Hepatocyte (in vitro differentiated cells): Measurements from ENCODE around the gene FOXF2.

ENCODE experiments used
- EZH2 ChIP-seq: fragments of 200-600 bp; sonication (generic); IDR thresholded peaks from 2 replicates; pipeline ENCODE4 v1.6.1; 2016; ENCODE audit warnings: antibody characterized with exemption, mild to moderate bottlenecking, borderline replicate concordance
- EZH2phosphoT487 ChIP-seq: fragments of 200-600 bp; sonication (generic); IDR thresholded peaks from one replicate; pipeline ENCODE4 v1.6.1; 2018; ENCODE audit warnings: antibody characterized with exemption, mild to moderate bottlenecking, low read depth, moderate library complexity; ENCODE audit not compliant: unreplicated experiment, severe bottlenecking
- TF ChIP-seq, protein P1 (sequence below): fragments of 200-600 bp; sonication (generic); IDR thresholded peaks from 2 replicates; pipeline ENCODE4 v1.5.1; 2016; ENCODE audit warnings: antibody characterized with exemption, mild to moderate bottlenecking; ENCODE audit not compliant: poor library complexity

- TF ChIP-seq, protein P1, sequence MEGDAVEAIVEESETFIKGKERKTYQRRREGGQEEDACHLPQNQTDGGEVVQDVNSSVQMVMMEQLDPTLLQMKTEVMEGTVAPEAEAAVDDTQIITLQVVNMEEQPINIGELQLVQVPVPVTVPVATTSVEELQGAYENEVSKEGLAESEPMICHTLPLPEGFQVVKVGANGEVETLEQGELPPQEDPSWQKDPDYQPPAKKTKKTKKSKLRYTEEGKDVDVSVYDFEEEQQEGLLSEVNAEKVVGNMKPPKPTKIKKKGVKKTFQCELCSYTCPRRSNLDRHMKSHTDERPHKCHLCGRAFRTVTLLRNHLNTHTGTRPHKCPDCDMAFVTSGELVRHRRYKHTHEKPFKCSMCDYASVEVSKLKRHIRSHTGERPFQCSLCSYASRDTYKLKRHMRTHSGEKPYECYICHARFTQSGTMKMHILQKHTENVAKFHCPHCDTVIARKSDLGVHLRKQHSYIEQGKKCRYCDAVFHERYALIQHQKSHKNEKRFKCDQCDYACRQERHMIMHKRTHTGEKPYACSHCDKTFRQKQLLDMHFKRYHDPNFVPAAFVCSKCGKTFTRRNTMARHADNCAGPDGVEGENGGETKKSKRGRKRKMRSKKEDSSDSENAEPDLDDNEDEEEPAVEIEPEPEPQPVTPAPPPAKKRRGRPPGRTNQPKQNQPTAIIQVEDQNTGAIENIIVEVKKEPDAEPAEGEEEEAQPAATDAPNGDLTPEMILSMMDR: no peak
- TF ChIP-seq EZH2: no peak
- no peak for TF ChIP-seq EZH2phosphoT487
Observed at GRCh38 chr6:1438471-1438881, 49.1 kb downstream of the FOXF2 start.
